Right atrium auricular region (tissue), 2 donors: ENCODE measurements around the gene IFT122. TPM values are rescaled to one million over a fixed set of nuclear protein-coding genes. Genes with fewer than 3 reads are reported as not detected.

ENCODE experiments used
- DNase-seq: peaks from one replicate; pipeline ENCODE4 v3.0.0-alpha.2; 2019; ENCODE audit warnings: low spot score
- H3K27ac ChIP-seq, 2 donors: fragments of 200-600 bp; sonication (generic); 1 replicate in 1 of 2; 2 replicates in 1 of 2; pipeline ENCODE4 v1.5.1; 2016 to 2019
- H3K27me3 ChIP-seq, 2 donors: fragments of 200-600 bp; sonication (generic); one replicate each; pipeline versions ENCODE4 v1.5.1 to v1.6.0; 2017 to 2019
- H3K36me3 ChIP-seq: fragments of 200-600 bp; sonication (generic); one replicate; pipeline ENCODE4 v1.5.1; 2016
- H3K4me1 ChIP-seq, 2 donors: fragments of 200-600 bp; sonication (generic); one replicate each; pipeline versions ENCODE4 v1.5.1 to v1.6.0; 2017 to 2019
- H3K4me3 ChIP-seq, 2 donors: fragments of 200-600 bp; sonication (generic); 1 replicate in 1 of 2; 2 replicates in 1 of 2; pipeline ENCODE4 v1.5.1; 2017 to 2019; ENCODE audit warnings: mild to moderate bottlenecking in 1 of 2, moderate library complexity in 1 of 2
- H3K9me3 ChIP-seq, 2 donors: fragments of 200-600 bp; sonication (generic); one replicate each; pipeline ENCODE4 v1.5.1; 2019
- total RNA-seq, 2 donors: library from RNA; depleted of rRNA; stranded (reverse); fragments of >200 nt; gene quantifications; one replicate each; pipeline ENCODE4 v1.1.0, GENCODE V29; 2016
- TF ChIP-seq, protein P1 (sequence below), 2 donors: fragments of 200-600 bp; sonication (generic); IDR thresholded peaks; one replicate each; pipeline ENCODE4 v1.5.1; 2019; ENCODE audit warnings: antibody characterized with exemption in 2 of 2

IFT122 gene
- total RNA-seq, 2 donors from 2014 or later = 18.5 to 36.9 TPM

DNA sequence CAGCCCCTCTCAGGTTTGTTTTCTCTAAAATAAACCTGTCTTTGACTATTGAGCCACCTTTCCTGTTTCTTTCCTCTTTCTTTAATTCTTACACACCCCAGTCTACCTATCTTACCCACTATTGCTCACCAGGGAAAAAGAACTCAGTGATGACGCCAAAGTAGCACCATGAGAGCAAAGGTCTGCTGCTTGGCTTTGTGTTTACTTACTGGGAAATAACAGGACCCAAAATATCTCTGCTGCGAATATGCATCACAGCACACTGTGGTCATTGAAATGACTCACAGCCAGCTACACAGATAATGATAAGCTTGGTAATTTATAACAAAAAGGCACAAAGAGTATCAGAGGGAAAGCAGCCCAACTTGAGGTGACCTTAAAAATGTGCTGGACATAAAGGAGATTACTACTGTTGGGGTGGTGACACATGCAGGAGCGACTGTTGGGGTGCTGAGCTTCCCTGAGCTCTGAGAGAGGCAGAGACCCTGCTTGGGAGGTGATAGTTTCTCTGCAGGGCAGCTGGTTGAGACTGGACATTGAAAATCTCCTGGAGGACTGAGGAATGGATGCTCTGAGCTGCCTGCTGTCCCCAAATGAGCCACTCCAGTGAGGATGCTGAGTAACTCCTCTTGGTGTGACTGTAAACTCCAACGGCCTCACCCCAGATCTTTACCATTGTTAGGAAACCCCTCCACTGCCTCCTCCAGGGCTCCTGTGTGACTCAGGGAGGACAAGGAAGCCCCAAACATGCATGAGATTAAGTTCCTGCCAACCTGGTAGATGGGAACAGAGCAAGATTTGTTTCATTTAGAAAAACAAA is 26.1 kb upstream of the IFT122 start:
- DNase-seq = no peak

GRCh38 chr3:129415378-129415777 is 24.6 kb upstream of the IFT122 start:
- TF ChIP-seq, protein P1, sequence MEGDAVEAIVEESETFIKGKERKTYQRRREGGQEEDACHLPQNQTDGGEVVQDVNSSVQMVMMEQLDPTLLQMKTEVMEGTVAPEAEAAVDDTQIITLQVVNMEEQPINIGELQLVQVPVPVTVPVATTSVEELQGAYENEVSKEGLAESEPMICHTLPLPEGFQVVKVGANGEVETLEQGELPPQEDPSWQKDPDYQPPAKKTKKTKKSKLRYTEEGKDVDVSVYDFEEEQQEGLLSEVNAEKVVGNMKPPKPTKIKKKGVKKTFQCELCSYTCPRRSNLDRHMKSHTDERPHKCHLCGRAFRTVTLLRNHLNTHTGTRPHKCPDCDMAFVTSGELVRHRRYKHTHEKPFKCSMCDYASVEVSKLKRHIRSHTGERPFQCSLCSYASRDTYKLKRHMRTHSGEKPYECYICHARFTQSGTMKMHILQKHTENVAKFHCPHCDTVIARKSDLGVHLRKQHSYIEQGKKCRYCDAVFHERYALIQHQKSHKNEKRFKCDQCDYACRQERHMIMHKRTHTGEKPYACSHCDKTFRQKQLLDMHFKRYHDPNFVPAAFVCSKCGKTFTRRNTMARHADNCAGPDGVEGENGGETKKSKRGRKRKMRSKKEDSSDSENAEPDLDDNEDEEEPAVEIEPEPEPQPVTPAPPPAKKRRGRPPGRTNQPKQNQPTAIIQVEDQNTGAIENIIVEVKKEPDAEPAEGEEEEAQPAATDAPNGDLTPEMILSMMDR (IDR thresholded peaks at IDR 0.05) = no peak
- no peaks in the 10 kb centered on the region for H3K9me3 ChIP-seq
- no peaks in the 10 kb centered on the region for H3K36me3 ChIP-seq
- no peak for DNase-seq
- H3K4me1 ChIP-seq = peaks cover 0 to 40% of the 10 kb centered on the region in 2 donors
- H3K4me3 ChIP-seq = no peak overlapping the region
- no peaks in the 10 kb centered on the region for H3K27me3 ChIP-seq
- peak overlapping the region; percentile 80 to 89 for H3K27ac ChIP-seq

More for the DNA sequence above, 26.1 kb upstream of the IFT122 start:
- H3K9me3 ChIP-seq = no peaks in the 10 kb centered on the region
- H3K4me1 ChIP-seq = peaks cover 0 to 40% of the 10 kb centered on the region in 2 donors
- TF ChIP-seq, protein P1 (IDR thresholded peaks at IDR 0.05) = no peak
- no peaks in the 10 kb centered on the region for H3K36me3 ChIP-seq
- no peak overlapping the region for H3K4me3 ChIP-seq
- no peaks in the 10 kb centered on the region for H3K27me3 ChIP-seq
- H3K27ac ChIP-seq = peak overlapping the region; percentile 80 to 89

DNA sequence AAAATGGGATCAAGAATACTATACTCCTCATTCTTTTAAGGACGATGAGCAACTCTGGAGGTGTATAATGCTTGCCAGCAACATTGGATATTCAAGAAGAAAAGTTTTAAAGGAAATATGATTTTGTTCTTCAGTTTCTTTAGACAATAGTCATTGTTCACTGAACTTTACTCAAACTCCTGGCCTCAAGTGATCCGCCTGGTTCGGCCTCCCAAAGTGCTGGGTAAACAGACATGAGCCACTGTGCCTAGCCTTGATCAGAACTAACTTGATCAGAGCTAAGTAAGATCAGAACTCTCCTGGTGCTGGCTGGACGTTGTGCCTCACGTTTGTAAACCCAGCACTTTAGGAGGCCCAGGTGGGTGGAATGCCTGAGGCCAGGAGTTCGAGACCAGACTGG is 24.2 kb upstream of the IFT122 start:
- no peaks in the 10 kb centered on the region for H3K9me3 ChIP-seq
- no peak overlapping the region for H3K27ac ChIP-seq
- H3K4me1 ChIP-seq = peaks cover 0 to 40% of the 10 kb centered on the region in 2 donors
- no peaks in the 10 kb centered on the region for H3K27me3 ChIP-seq
- TF ChIP-seq, protein P1 (IDR thresholded peaks at IDR 0.05) = no peak
- no peak overlapping the region for H3K4me3 ChIP-seq
- DNase-seq = no peak
- H3K36me3 ChIP-seq = no peaks in the 10 kb centered on the region

DNA sequence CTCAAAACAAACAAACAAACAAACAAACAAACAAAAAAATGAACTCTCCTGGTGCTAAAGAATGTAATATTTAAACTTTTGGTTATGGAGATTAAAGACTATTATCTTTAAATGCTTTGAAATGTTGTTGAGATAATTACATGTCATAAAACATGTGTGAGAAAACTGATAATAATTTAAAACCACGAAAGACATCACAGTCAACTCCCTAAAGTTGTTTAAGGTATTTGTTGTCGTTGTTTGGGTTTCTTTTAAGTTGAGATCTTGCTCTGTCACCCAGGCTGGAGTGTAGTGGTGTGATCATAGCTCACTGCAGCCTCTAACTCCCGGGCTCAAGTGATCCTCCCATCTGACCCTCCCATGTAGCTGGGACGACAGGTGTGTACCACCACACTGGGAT is 23.6 kb upstream of the IFT122 start:
- Histone ChIP-seq H3K27ac (no peak overlapping the region), H3K4me3 (no peak overlapping the region), H3K9me3 (no peaks in the 10 kb centered on the region), H3K36me3 (no peaks in the 10 kb centered on the region), H3K4me1 (peaks cover 0 to 40% of the 10 kb centered on the region in 2 donors), H3K27me3 (no peaks in the 10 kb centered on the region)
- TF ChIP-seq, protein P1 (IDR thresholded peaks at IDR 0.05) = no peak
- DNase-seq = no peak

DNA sequence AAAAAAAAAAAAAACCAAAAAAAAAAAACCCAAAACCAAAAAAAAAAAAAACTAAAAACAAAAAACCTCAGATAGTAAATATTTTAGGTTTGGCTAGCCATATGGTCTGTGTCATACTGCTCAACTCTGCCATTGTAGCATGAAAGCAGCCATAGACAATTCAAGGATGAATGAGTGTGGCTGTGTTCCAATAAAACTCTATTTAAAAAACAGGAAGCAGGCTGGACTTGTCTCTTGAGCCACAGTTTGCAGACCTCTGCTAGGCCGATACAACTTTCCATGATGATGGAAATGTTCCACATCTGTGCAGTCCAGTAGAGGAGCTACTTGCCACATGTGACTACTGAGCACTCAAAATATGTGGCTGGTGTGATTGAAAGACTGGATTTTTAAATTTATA is 22.7 kb upstream of the IFT122 start:
- Histone ChIP-seq H3K4me1 (peaks cover 0 to 38% of the 10 kb centered on the region in 2 donors), H3K4me3 (no peak overlapping the region), H3K36me3 (no peaks in the 10 kb centered on the region), H3K27me3 (no peaks in the 10 kb centered on the region), H3K9me3 (no peaks in the 10 kb centered on the region), H3K27ac (no peak overlapping the region)
- no peak for DNase-seq
- TF ChIP-seq, protein P1 (IDR thresholded peaks at IDR 0.05) = no peak
